AG08395 (cell line): ENCODE results near the gene GMDS.
"Not testable (repeated sequence)": the region's sequence is repeated elsewhere in the genome, so short reads cannot be mapped to it uniquely, and the experiment has no call there.

Experiments used
- DNase-seq: peaks from one replicate; pipeline ENCODE4 v3.0.0; 2012; ENCODE audit warnings: mixed read lengths, low spot score

Gene GMDS

DNA sequence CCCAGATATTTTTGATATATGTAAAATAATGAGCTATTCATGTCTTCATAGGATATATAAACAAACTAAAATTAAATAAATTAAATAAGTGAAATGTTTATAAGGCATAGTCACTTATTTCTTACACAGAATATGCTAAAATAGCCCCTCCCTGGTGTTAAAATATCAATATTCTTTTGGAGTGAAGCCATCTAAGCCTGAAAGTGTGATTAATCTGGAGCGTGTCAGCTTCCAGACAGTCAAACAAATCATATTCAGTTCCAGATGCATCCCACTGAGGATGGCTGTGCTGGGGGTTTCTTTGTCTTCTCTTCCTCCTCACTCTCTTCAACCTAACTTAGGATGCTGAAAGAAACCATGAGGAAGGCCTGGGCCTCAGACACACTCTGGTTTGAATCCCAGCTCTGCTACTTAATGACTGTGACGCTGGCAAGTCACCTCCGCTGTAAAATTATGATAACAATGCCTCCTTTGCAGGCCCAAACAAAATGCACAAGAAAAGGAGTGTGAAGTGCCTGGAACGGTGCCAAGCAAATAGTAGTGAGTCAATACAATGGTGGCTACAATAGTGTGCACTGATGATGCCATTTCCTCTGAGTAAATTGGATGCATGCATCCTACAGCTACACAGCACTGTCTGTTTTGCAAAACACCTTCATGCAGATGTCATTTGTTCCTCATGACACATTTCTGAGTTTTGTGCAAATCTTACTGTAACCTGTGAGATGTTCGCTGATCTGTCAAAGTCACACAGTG lies 474.3 kb downstream of the GMDS start:
- DNase-seq = no peak

DNA sequence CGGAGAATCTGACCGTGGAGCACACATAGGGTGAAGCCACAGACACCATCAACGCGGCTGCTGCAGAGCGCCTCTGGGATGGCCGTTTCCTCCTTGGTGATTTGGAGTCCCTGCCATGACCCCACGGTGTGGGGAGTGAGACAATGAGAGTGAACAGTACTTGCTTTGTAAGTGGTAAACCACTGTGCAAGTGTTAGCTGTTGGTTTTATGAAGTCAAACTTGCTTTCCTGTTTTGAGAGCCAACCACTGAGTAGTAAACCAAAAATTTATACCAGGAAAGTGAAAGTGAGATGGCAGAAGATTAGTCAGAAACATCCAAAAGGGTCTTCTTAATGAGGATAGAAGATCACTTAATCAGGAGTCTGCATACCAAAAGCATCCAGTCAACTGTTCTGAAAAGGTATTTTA lies 475.0 kb downstream of the GMDS start:
- peak; percentile 10 for DNase-seq

- DNase-seq = peak; percentile 76
Measured at GRCh38 chr6:1767481-1768246, 477.7 kb downstream of the GMDS start.

DNA sequence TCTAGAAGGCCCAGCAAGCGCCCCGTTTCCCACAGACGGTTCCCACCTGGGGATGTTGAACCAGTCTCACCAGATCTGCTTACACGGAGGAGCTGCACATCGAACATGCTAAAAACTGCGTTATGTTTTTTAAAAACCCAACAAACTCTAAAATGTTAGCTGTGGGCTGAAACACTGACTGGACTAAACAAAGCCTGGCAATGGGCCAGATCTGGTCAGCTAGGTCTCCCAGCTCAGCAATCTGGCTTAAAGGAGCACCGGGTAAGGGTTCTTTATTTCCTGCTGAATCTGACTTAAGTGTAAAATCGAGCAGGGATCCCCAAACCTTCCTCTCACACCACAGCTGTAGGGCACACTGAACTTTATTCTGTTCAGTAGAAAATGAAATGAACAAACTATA lies 478.8 kb downstream of the GMDS start:
- DNase-seq = no peak

DNA sequence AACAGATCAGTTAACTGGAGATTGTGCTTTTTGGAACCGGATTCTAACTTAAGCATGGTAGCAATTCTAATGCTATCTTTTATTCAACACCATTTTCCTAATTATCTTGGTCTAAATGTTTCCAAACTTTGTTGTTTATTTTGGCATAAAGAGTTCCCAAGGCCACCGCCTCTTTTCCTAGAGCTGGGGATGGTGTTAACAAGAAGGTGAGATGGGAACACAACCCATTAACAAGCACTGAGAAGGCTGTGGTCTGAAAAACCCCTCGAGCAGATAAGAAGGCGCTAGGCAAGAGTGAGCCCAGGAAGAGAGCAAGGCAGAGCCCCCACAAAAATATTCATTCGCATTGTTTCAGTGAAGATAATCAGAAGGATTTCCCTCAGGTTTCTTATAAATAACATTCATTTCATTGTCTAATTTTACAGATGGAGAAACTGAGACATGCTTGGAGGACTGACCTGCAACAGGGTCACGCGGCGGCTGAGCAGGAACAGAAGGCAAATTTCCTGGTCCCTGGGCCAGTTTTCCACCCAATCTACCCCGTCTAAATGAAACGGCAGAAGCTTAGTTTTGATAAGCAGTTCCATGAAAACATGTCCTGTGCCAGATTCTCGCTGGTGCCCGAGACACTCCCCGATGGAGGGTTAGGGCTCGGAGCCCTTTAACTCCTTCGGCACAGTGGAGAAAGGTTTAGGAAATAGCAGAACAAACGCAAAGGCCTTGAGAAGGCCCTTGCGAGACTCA lies 480.1 kb downstream of the GMDS start:
- no peak for DNase-seq

DNA sequence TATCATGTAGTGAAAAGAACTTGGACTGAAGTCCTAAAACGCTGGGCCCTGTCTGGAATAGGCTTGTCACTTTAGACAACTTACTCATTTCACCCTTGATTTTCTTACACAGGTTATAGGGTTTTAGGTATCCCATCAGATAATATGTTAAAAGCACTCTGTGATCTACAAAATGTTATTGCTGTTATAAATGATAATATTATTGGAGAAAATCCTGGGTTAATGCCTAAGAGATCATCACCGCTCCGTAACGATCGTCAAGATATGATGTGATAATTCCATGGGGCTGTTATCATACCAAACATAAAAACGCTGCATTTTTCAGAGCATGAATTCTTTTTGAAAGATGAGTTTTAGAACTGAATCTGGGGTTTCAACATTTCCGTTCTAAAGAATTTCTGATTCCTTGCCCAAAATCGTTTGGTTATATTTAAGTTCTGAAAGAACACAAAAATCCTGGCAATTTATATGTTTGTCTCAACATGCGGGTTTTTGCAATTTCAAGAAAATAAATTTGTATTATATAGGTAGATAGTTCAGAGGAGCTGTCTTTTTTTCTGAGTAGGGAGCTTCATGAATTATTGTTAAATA lies 480.9 kb downstream of the GMDS start:
- no peak for DNase-seq

DNA sequence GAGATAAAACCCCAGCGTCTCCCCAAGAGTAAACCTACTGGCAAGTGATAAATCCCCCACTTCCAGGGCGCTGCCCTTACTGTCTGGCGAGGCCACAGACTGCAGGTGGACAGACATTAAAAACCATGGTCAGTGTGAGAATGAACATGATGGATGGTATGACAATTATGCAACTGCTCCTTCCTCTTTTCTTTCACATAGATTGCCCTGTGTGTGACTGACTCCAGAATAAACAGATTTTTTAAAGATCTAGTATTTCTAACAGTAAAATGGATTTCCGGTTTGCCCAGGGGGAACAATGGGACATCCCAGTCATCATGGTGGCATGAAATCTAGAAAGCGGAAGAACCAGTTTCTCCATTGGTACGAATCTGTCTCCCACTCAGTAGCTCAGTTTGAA lies 482.0 kb downstream of the GMDS start:
- no peak for DNase-seq

- DNase-seq = no peak
Measured at GRCh38 chr6:1762203-1762602, 483.2 kb downstream of the GMDS start.

DNA sequence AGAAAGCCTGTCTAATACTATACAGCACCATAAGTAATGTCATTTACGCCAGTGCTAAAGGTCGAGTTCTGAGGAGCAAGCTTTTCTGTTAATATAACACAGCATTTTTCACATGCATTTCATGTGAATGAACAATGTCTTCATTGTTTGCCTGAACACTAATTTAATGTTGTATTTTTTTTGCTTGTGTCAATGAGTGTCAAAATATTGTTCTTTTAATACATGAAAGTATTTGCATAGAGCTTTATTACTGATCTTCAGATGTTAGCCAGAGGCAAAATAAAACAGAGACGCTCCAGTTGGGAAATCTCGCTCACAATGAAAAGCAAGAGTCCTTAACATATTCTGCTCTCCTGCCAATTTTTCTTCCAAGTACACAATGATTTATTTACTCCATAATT lies 483.9 kb downstream of the GMDS start:
- no peak for DNase-seq

GRCh38 chr6:1760876-1761275 lies 484.5 kb downstream of the GMDS start:
- no peak for DNase-seq

- no peak for DNase-seq
Measured at GRCh38 chr6:1759870-1760269, 485.5 kb downstream of the GMDS start.

DNA sequence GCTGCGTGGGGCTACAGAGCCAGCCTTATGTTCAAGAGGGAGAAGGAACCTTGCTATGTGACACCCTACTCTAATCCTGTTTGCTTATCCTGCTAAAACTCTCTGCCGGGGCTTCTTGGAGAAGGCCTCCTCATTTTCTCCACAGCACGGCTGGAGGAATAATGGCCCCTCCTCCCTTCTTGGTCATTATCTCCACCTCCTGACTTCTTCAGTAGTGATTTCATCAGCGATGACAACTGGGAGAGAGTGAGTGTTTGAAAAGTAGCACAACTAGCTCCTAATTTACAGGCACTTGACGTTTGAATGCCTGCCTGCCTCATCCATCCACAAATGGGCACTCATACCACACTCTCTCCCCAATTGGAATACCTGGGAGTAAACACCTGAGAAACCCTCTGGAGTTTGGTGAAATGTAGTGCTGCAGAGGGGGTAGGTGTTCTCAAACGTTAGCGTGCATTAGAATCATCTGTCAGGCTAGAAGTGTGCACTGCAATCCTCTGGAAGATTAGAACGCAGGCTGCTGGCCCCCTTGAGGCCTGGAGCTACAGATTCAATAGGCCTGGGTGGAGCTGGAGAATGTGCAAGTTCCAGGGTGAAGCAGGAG lies 487.2 kb downstream of the GMDS start:
- DNase-seq = no peak

DNA sequence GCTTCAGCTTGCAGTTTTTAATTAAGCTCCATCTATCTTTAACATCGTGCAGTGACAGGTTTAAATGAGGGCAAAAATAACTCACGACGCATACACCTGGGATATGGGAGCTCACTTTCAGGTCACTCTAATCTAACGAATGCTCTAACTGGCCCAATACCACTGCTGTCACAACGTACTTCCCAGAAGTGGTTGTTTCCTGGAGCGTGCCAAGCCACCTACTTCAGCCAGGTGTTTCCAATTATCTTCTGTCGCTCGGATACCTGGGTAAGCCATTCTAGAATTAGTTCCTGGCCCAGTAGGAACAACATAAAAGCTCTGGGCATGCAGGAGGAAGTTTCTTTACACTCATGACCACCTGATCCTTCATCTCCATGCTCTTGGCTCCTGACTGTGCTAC lies 488.3 kb downstream of the GMDS start:
- no peak for DNase-seq

- no peak for DNase-seq
Measured at GRCh38 chr6:1756472-1757129, 488.8 kb downstream of the GMDS start.

GRCh38 chr6:1751063-1751462 lies 494.3 kb downstream of the GMDS start:
- not testable (repeated sequence) for DNase-seq

DNA sequence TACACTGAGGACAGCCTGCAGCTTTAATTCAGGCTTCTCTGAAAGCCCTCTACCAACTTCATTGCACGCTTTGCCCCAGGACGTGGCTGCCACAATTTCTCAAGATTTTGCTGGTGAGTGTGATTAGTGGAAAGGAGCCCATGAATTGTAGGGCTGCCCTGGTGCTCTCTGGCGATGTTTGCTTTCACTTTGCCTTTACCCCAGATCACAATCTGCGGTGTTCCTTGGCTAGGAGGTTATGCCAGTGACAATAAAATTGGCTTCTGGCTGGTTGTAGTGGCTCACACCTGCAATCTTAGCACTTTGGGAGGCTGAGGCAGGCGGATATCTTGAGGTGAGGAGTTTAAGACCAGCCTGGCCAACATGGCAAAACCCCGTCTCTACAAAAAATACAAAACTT lies 496.4 kb downstream of the GMDS start:
- DNase-seq = no peak

DNA sequence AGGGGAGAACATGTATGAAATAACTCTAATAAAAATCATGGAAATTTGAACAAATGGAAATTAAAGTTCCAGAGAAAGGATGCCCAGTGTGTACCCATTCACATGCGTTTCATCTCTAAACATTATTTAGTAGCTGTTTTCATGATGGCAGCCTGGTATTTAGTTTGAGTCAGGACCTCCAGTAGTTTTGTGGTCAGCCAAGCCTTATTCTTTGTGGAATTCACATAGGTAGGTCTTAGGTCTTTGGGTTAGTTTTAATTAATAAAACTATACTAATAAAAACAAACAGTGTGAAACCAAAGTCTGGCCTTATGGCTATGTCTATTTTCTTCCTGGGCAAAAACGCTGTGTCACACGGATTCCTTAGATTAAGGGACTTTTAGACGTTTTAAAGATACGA lies 497.9 kb downstream of the GMDS start:
- DNase-seq = no peak

DNA sequence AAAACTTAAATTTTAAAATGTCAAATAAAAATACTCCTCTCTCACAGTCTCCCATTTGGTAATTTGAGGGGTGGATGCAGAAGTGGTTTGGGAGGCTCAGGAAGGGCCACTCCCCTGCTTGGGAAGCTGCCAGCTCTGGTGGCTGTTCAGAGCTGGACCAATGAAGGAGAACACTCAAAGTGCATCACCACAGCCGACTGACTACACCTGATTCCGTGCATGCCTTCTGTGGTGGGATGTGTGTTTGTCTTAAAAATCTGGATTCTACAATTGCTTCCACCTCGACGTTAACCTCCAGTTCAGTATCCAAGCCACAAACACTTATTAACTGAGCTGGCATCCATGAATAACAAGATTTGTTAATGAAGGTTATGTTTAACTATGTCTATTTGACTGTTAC lies 498.4 kb downstream of the GMDS start:
- DNase-seq = no peak

GRCh38 chr6:1745814-1746213 lies 499.6 kb downstream of the GMDS start:
- DNase-seq = no peak

GRCh38 chr6:1744543-1744942 lies 500.9 kb downstream of the GMDS start:
- no peak for DNase-seq

- DNase-seq = no peak
Measured at GRCh38 chr6:1739680-1740079, 505.7 kb downstream of the GMDS start.

- DNase-seq = no peak
Measured at GRCh38 chr6:1739220-1739619, 506.2 kb downstream of the GMDS start.
